SJCRH30 (cell line): Measurements from ENCODE around the gene KCNS1. TPM values are rescaled to one million over a fixed set of nuclear protein-coding genes. Genes with fewer than 3 reads are reported as not detected.

Experiments used
- DNase-seq, 2 experiments: peaks; one replicate each; pipeline ENCODE4 v3.0.0-alpha.2; 2015 to 2020
- H3K27ac ChIP-seq: fragments of 250-450 bp; sonication (Bioruptor Pico); 2 replicates; pipeline ENCODE4 v1.5.1; 2020; ENCODE audit warnings: mild to moderate bottlenecking, moderate library complexity
- H3K27me3 ChIP-seq: fragments of 250-450 bp; sonication (Bioruptor Pico); 2 replicates; pipeline ENCODE4 v1.5.1; 2020; ENCODE audit warnings: mild to moderate bottlenecking, moderate library complexity
- H3K36me3 ChIP-seq: fragments of 250-450 bp; sonication (Bioruptor Pico); 2 replicates; pipeline ENCODE4 v1.5.1; 2020; ENCODE audit warnings: mild to moderate bottlenecking, moderate library complexity
- H3K4me1 ChIP-seq: fragments of 250-450 bp; sonication (Bioruptor Pico); 2 replicates; pipeline ENCODE4 v1.5.1; 2020; ENCODE audit warnings: mild to moderate bottlenecking, moderate library complexity
- H3K4me3 ChIP-seq: fragments of 250-450 bp; sonication (Bioruptor Pico); 2 replicates; pipeline ENCODE4 v1.5.1; 2020; ENCODE audit warnings: mild to moderate bottlenecking, moderate library complexity
- H3K9me3 ChIP-seq: fragments of 250-450 bp; sonication (Bioruptor Pico); replicated peaks from 2 replicates; pipeline ENCODE4 v1.5.1; 2020; ENCODE audit warnings: mild to moderate bottlenecking, moderate library complexity
- total RNA-seq: library from RNA; depleted of rRNA; stranded (reverse); fragments of >200 nt; shearing (Covaris generic); gene quantifications from 2 replicates; pipeline ENCODE4 v1.2.3, GENCODE V29; 2014

KCNS1 gene
- total RNA-seq, 1 experiment from 2014 or later: not detected

GRCh38 chr20:45056473-45057173, 44.3 kb downstream of the KCNS1 start:
- no peak overlapping the region for H3K4me3 ChIP-seq
- H3K27ac ChIP-seq: no peak overlapping the region
- peaks cover 13% of the 10 kb centered on the region; the same call in 1 of the 2 replicates for H3K4me1 ChIP-seq
- no peaks in the 10 kb centered on the region for H3K27me3 ChIP-seq
- peaks cover 7% of the 10 kb centered on the region; the same call in 1 of the 2 replicates for H3K36me3 ChIP-seq
- no peaks in the 10 kb centered on the region for H3K9me3 ChIP-seq
- no peak for DNase-seq

- H3K4me3 ChIP-seq: no peak overlapping the region
- no peaks in the 10 kb centered on the region for H3K9me3 ChIP-seq
- H3K27me3 ChIP-seq: no peaks in the 10 kb centered on the region
- H3K27ac ChIP-seq: no peak overlapping the region
- H3K36me3 ChIP-seq: peaks cover 7% of the 10 kb centered on the region; the same call in 1 of the 2 replicates
- DNase-seq: no peak
- peaks cover 5% of the 10 kb centered on the region for H3K4me1 ChIP-seq
These were observed 45.9 kb downstream of the KCNS1 start for GRCh38 chr20:45055056-45055455.

- no peaks in the 10 kb centered on the region for H3K9me3 ChIP-seq
- no peak overlapping the region for H3K27ac ChIP-seq
- H3K27me3 ChIP-seq: no peaks in the 10 kb centered on the region
- H3K36me3 ChIP-seq: peaks cover 7% of the 10 kb centered on the region; the same call in 1 of the 2 replicates
- peaks cover 17% of the 10 kb centered on the region for H3K4me1 ChIP-seq
- no peak for DNase-seq
- no peak overlapping the region for H3K4me3 ChIP-seq
These were observed 47.2 kb downstream of the KCNS1 start for GRCh38 chr20:45053430-45054351.

GRCh38 chr20:45052698-45053429, 48.1 kb downstream of the KCNS1 start:
- no peak overlapping the region for H3K27ac ChIP-seq
- DNase-seq: peak in 1 of 2 experiments; percentile 17
- no peak overlapping the region for H3K4me3 ChIP-seq
- H3K36me3 ChIP-seq: peaks cover 7% of the 10 kb centered on the region; the same call in 1 of the 2 replicates
- H3K9me3 ChIP-seq: no peaks in the 10 kb centered on the region
- no peaks in the 10 kb centered on the region for H3K27me3 ChIP-seq
- H3K4me1 ChIP-seq: peaks cover 17% of the 10 kb centered on the region

GRCh38 chr20:45051204-45052060, 49.5 kb downstream of the KCNS1 start:
- H3K36me3 ChIP-seq: 0 out of 2 replicates have a peak, but pooled peaks cover 5% of the 10 kb centered on the region
- H3K4me3 ChIP-seq: no peak overlapping the region
- H3K9me3 ChIP-seq: no peaks in the 10 kb centered on the region
- H3K27me3 ChIP-seq: no peaks in the 10 kb centered on the region
- DNase-seq: no peak
- peaks cover 17% of the 10 kb centered on the region for H3K4me1 ChIP-seq
- no peak overlapping the region for H3K27ac ChIP-seq

- peak in 1 of 2 experiments; percentile 39 for DNase-seq
- no peaks in the 10 kb centered on the region for H3K27me3 ChIP-seq
- no peak overlapping the region for H3K4me3 ChIP-seq
- no peak overlapping the region for H3K27ac ChIP-seq
- peaks cover 17% of the 10 kb centered on the region for H3K4me1 ChIP-seq
- H3K36me3 ChIP-seq: 0 out of 2 replicates have a peak, but pooled peaks cover 5% of the 10 kb centered on the region
- no peaks in the 10 kb centered on the region for H3K9me3 ChIP-seq
These were observed 50.9 kb downstream of the KCNS1 start for GRCh38 chr20:45049904-45050471.

GRCh38 chr20:45049438-45049837, 51.5 kb downstream of the KCNS1 start:
- Histone ChIP-seq H3K27ac (no peak overlapping the region), H3K27me3 (no peaks in the 10 kb centered on the region)
- peak in 1 of 2 experiments; percentile 40 for DNase-seq

GRCh38 chr20:45047581-45048119, 53.3 kb downstream of the KCNS1 start:
- H3K36me3 ChIP-seq: peaks cover 2% of the 10 kb centered on the region; the same call in 1 of the 2 replicates
- no peak overlapping the region for H3K4me3 ChIP-seq
- no peak for DNase-seq
- H3K9me3 ChIP-seq: no peaks in the 10 kb centered on the region
- peaks cover 14% of the 10 kb centered on the region for H3K4me1 ChIP-seq
- H3K27ac ChIP-seq: no peak overlapping the region
- no peaks in the 10 kb centered on the region for H3K27me3 ChIP-seq

More at GRCh38 chr20:45049438-45049837, 51.5 kb downstream of the KCNS1 start:
- peaks cover 17% of the 10 kb centered on the region for H3K4me1 ChIP-seq
- H3K4me3 ChIP-seq: no peak overlapping the region
- no peaks in the 10 kb centered on the region for H3K9me3 ChIP-seq
- 0 out of 2 replicates have a peak, but pooled peaks cover 5% of the 10 kb centered on the region for H3K36me3 ChIP-seq

- DNase-seq: no peak
- Histone ChIP-seq H3K4me3 (no peak overlapping the region), H3K9me3 (no peaks in the 10 kb centered on the region), H3K27me3 (no peaks in the 10 kb centered on the region), H3K27ac (no peak overlapping the region), H3K4me1 (peaks cover 11% of the 10 kb centered on the region), H3K36me3 (peaks cover 2% of the 10 kb centered on the region; the same call in 1 of the 2 replicates)
These were observed 56.3 kb downstream of the KCNS1 start for GRCh38 chr20:45044601-45045000.

- Histone ChIP-seq H3K27ac (no peak overlapping the region), H3K27me3 (no peaks in the 10 kb centered on the region), H3K4me1 (peaks cover 6% of the 10 kb centered on the region), H3K4me3 (no peak overlapping the region), H3K36me3 (peaks cover 2% of the 10 kb centered on the region; the same call in 1 of the 2 replicates), H3K9me3 (no peaks in the 10 kb centered on the region)
- peak; percentile 60 to 84 for DNase-seq
These were observed 56.8 kb downstream of the KCNS1 start for GRCh38 chr20:45044084-45044573.

- Histone ChIP-seq H3K9me3 (no peaks in the 10 kb centered on the region), H3K27me3 (no peaks in the 10 kb centered on the region), H3K27ac (no peak overlapping the region), H3K4me3 (no peak overlapping the region), H3K36me3 (peaks cover 2% of the 10 kb centered on the region; the same call in 1 of the 2 replicates), H3K4me1 (peaks cover 8% of the 10 kb centered on the region; the same call in 1 of the 2 replicates)
- DNase-seq: no peak
These were observed 57.9 kb downstream of the KCNS1 start for GRCh38 chr20:45042978-45043377.
